A673 (cell line): ENCODE measurements around the gene TBP. TPM values are rescaled to one million over a fixed set of nuclear protein-coding genes. Genes with fewer than 3 reads are reported as not detected.
A peak's percentile ranks its signal among the peaks of the same experiment; 100 is the strongest.

Experiments used
- Bru-seq: library from RNA; stranded (reverse); fragments of 400-500 nt; gene quantifications from one replicate; lab custom pipeline; 2021; lab: Mats Ljungman, UMichigan
- BruChase-seq, 2 experiments: library from RNA; stranded (reverse); fragments of 400-500 nt; gene quantifications; one replicate each; lab custom pipeline; 2021; lab: Mats Ljungman, UMichigan
- BruUV-seq: library from RNA; stranded (reverse); fragments of 400-500 nt; replicated peaks from 2 replicates; lab custom pipeline; 2021; lab: Mats Ljungman, UMichigan
- CTCF ChIA-PET: fragments of 300-600 bp; sonication (Branson Sonifier 250); formaldehyde crosslinking; loops from one replicate; lab custom pipeline; 2022; ENCODE audit warnings: antibody characterized with exemption; lab: Charles Lee
- POLR2A ChIA-PET: fragments of 300-600 bp; sonication (Branson Sonifier 250); formaldehyde crosslinking; loops from one replicate; lab custom pipeline; 2022; ENCODE audit warnings: antibody characterized with exemption; ENCODE audit not compliant: low non-redundant PET; lab: Charles Lee
- DNase-seq: peaks from one replicate; pipeline ENCODE4 v3.0.0-alpha.2; 2015; ENCODE audit warnings: low spot score
- H3K27ac ChIP-seq: fragments of 200-600 bp; sonication (generic); 2 replicates; pipeline ENCODE4 v1.5.1; 2016; ENCODE audit warnings: mixed run types, low read depth, mild to moderate bottlenecking, mixed read lengths, antibody characterized with exemption, low read length; ENCODE audit not compliant: poor library complexity, severe bottlenecking
- H3K27me3 ChIP-seq: fragments of 200-600 bp; sonication (generic); replicated peaks from 2 replicates; pipeline ENCODE4 v1.6.1; 2017; ENCODE audit warnings: mixed run types, low read depth, mild to moderate bottlenecking, mixed read lengths, antibody characterized with exemption, low read length; ENCODE audit not compliant: insufficient read depth, poor library complexity
- H3K36me3 ChIP-seq: fragments of 200-600 bp; sonication (generic); 2 replicates; pipeline ENCODE4 v1.6.1; 2016; ENCODE audit warnings: mixed run types, mild to moderate bottlenecking, mixed read lengths, antibody characterized with exemption, low read length; ENCODE audit not compliant: insufficient read depth, poor library complexity, severe bottlenecking
- H3K4me1 ChIP-seq: fragments of 200-600 bp; sonication (generic); 2 replicates; pipeline ENCODE4 v1.6.1; 2017; ENCODE audit warnings: mixed run types, mild to moderate bottlenecking, mixed read lengths, antibody characterized with exemption, low read length; ENCODE audit not compliant: insufficient read depth, poor library complexity, severe bottlenecking
- H3K4me3 ChIP-seq: fragments of 200-600 bp; sonication (generic); 2 replicates; pipeline ENCODE4 v1.5.1; 2016; ENCODE audit warnings: low read depth, mixed run types, mild to moderate bottlenecking, mixed read lengths, low read length; ENCODE audit not compliant: poor library complexity, severe bottlenecking
- H3K9me3 ChIP-seq: fragments of 200-600 bp; sonication (generic); 2 replicates; pipeline ENCODE4 v1.6.1; 2016; ENCODE audit warnings: mixed run types, low read depth, mild to moderate bottlenecking, mixed read lengths, antibody characterized with exemption, low read length; ENCODE audit not compliant: poor library complexity, severe bottlenecking
- CTCF ChIP-seq: fragments of 300-800, 200-600 bp; sonication (generic); conservative IDR thresholded peaks from 2 replicates; pipeline ENCODE4 v1.5.1; 2017; ENCODE audit warnings: low read depth, mild to moderate bottlenecking, antibody characterized with exemption, low read length, moderate library complexity, mixed read lengths
- EZH2 ChIP-seq: fragments of 200-600 bp; sonication (generic); IDR thresholded peaks from 2 replicates; pipeline ENCODE4 v1.6.1; 2017; ENCODE audit warnings: borderline replicate concordance, low read depth, mild to moderate bottlenecking, mixed read lengths, antibody characterized with exemption, low read length; ENCODE audit not compliant: poor library complexity, severe bottlenecking
- intact Hi-C: fragments of 100-400 bp; cut with micrococcal nuclease; formaldehyde crosslinking; loops from one replicate; pipeline ENCODE4 v1.10.0; 2022; ENCODE audit not compliant: unreplicated experiment
- long read RNA-seq: library from polyadenylated mRNA; stranded (forward); transcript quantifications from one replicate; pipeline ENCODE4 v2.0.0, GENCODE V29; 2022
- total RNA-seq: library from RNA; stranded (reverse); gene quantifications from 2 replicates; pipeline ENCODE4 v1.2.3, GENCODE V29; 2021

Gene TBP
- total RNA-seq (21.7 and 23.7 TPM in 2 replicates), Bru-seq, nascent RNA (percentile 89 among the genes with signal in this experiment), BruChase-seq, experiment 1, labeled RNA remaining after a 2-hour chase (percentile 81 among the genes with signal in this experiment), BruChase-seq, experiment 2, labeled RNA remaining after a 6-hour chase (percentile 66 among the genes with signal in this experiment)
- long read RNA-seq, transcript TBP-201 (8 exons, 1,861 nt) = minor isoform, 10 of 56 reads
- long read RNA-seq, transcript TBP-202 (8 exons, 1,903 nt) = major isoform, 20 of 56 reads
- long read RNA-seq, partial matches to known transcripts = 18 of 56 reads
- long read RNA-seq, other reads (novel, unspliced or antisense) = 8 of 56 reads

GRCh38 chr6:170554013-170554795 lies at the start of gene TBP:
TSS of gene TBP (plus strand) at chr6:170554369. CDS start at chr6:170557030, 2,661 bp downstream.
- BruUV-seq = no TSS peak
- intact Hi-C loops = no loop called here
- peak within 1 kb of the TSS; percentile 60 for H3K4me3 ChIP-seq
- H3K36me3 ChIP-seq = peaks cover 24% of the 10 kb centered on the region
- CTCF ChIA-PET = no interaction called here
- peak; percentile 99 for DNase-seq
- H3K4me1 ChIP-seq = peaks cover 33% of the 10 kb centered on the region
- POLR2A ChIA-PET = no interaction called here
- TF ChIP-seq CTCF (no peak), EZH2 (no peak)
- no peaks in the 10 kb centered on the region for H3K9me3 ChIP-seq
- H3K27ac ChIP-seq = peak within 1 kb of the TSS; percentile 94
- no peaks in the 10 kb centered on the region for H3K27me3 ChIP-seq

DNA sequence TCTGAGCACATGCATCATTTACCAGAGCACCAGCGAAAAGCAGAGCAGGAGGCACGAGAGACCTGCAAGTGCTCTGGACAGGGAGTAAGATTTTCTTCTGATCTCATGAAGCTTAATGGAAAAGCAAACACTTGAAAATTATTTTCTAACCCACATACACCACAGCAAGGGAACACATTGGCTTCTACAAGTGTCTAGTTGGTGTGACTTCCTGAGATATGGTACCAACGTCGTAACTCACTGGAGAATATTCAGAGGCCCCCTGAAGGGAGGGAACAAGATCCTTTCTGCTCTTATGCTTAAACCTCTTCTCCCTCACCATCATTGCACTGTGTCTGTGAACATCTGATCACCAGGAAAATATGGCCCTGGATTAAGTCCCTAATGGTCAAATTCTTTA lies 49.7 kb upstream of the TBP start:
- Histone ChIP-seq H3K27ac (no peak overlapping the region), H3K4me1 (no peaks in the 10 kb centered on the region), H3K36me3 (no peaks in the 10 kb centered on the region), H3K27me3 (no peaks in the 10 kb centered on the region), H3K4me3 (no peak overlapping the region), H3K9me3 (no peaks in the 10 kb centered on the region)
- ChIA-PET CTCF (no interaction called here), POLR2A (no interaction called here)
- no peak for DNase-seq
- no peak for TF ChIP-seq EZH2
- no peak for TF ChIP-seq CTCF
- intact Hi-C loops = no loop called here
- no TSS peak for BruUV-seq

- POLR2A ChIA-PET = no interaction called here
- Histone ChIP-seq H3K27me3 (no peaks in the 10 kb centered on the region), H3K9me3 (no peaks in the 10 kb centered on the region), H3K4me1 (no peaks in the 10 kb centered on the region), H3K4me3 (no peak overlapping the region), H3K36me3 (no peaks in the 10 kb centered on the region), H3K27ac (no peak overlapping the region)
- no peak for TF ChIP-seq EZH2
- BruUV-seq = no TSS peak
- peak; percentile 15 for DNase-seq
- intact Hi-C loops = no loop called here
- CTCF ChIA-PET = no interaction called here
Measured at GRCh38 chr6:170505306-170505705, 48.9 kb upstream of the TBP start.
